Astrocyte (in vitro differentiated cells and primary cell): ENCODE results near the gene FOXL3. TPM values are rescaled to one million over a fixed set of nuclear protein-coding genes. Genes with fewer than 3 reads are reported as not detected.

ENCODE experiments used
- DNase-seq: peaks from one replicate; pipeline ENCODE4 v3.0.0-alpha.2; 2010; ENCODE audit warnings: low read depth
- FAIRE-seq: peaks from 2 replicates; lab custom pipeline; 2011; peaks lifted over from hg19 to GRCh38; lab: Jason Lieb, UNC
- H2AFZ ChIP-seq: 2 replicates; pipeline ENCODE4 v1.6.0; 2012; ENCODE audit warnings: low read depth, low read length, inconsistent platforms
- H3K27ac ChIP-seq: 2 replicates; pipeline ENCODE4 v1.5.1; 2011; ENCODE audit warnings: low read depth, low read length, inconsistent platforms
- H3K27me3 ChIP-seq: 2 replicates; pipeline ENCODE4 v1.6.0; 2011; ENCODE audit warnings: low read length, inconsistent platforms; ENCODE audit not compliant: insufficient read depth
- H3K36me3 ChIP-seq: 2 replicates; pipeline ENCODE4 v1.5.1; 2011; ENCODE audit warnings: low read length, inconsistent platforms; ENCODE audit not compliant: insufficient read depth
- H3K4me1 ChIP-seq: 2 replicates; pipeline ENCODE4 v1.5.1; 2011; ENCODE audit warnings: low read length, inconsistent platforms; ENCODE audit not compliant: insufficient read depth
- H3K4me2 ChIP-seq: 2 replicates; pipeline ENCODE4 v1.6.0; 2012; ENCODE audit warnings: low read length, inconsistent platforms
- H3K4me3 ChIP-seq: 2 replicates; pipeline ENCODE4 v1.5.1; 2011; ENCODE audit warnings: low read depth, mild to moderate bottlenecking, low read length, inconsistent platforms; ENCODE audit not compliant: insufficient read depth
- H3K79me2 ChIP-seq: 2 replicates; pipeline ENCODE4 v1.6.0; 2012; ENCODE audit warnings: mild to moderate bottlenecking, low read length, inconsistent platforms; ENCODE audit not compliant: insufficient read depth
- H3K9ac ChIP-seq: 2 replicates; pipeline ENCODE4 v1.6.0; 2012; ENCODE audit warnings: mild to moderate bottlenecking, low read length, inconsistent platforms
- H3K9me3 ChIP-seq: 2 replicates; pipeline ENCODE4 v1.5.1; 2012; ENCODE audit warnings: low read depth, mild to moderate bottlenecking, low read length, inconsistent platforms; ENCODE audit not compliant: insufficient read depth
- H4K20me1 ChIP-seq: 2 replicates; pipeline ENCODE4 v1.6.0; 2012; ENCODE audit warnings: low read length, inconsistent platforms; ENCODE audit not compliant: insufficient read depth
- H3K27ac Mint-ChIP-seq: one replicate; pipeline ENCODE4 v1.8.0; 2021; ENCODE audit warnings: mild to moderate bottlenecking, mixed read lengths; ENCODE audit not compliant: unreplicated experiment
- H3K27me3 Mint-ChIP-seq: one replicate; pipeline ENCODE4 v1.8.0; 2021; ENCODE audit warnings: low read depth, mixed read lengths; ENCODE audit not compliant: unreplicated experiment
- H3K36me3 Mint-ChIP-seq: one replicate; pipeline ENCODE4 v1.8.0; 2021; ENCODE audit warnings: low read depth, mixed read lengths; ENCODE audit not compliant: unreplicated experiment
- H3K4me1 Mint-ChIP-seq: one replicate; pipeline ENCODE4 v1.8.0; 2021; ENCODE audit warnings: low read depth, mixed read lengths; ENCODE audit not compliant: unreplicated experiment
- H3K4me3 Mint-ChIP-seq: one replicate; pipeline ENCODE4 v1.8.0; 2021; ENCODE audit warnings: mild to moderate bottlenecking, moderate library complexity, mixed read lengths; ENCODE audit not compliant: unreplicated experiment
- H3K9me3 Mint-ChIP-seq: one replicate; pipeline ENCODE4 v1.8.0; 2021; ENCODE audit warnings: mild to moderate bottlenecking, mixed read lengths; ENCODE audit not compliant: unreplicated experiment
- EZH2 ChIP-seq: IDR thresholded peaks from 2 replicates; pipeline ENCODE4 v1.6.1; 2012; ENCODE audit warnings: mild to moderate bottlenecking, low read length, inconsistent platforms; ENCODE audit not compliant: insufficient read depth
- total RNA-seq: library from RNA; stranded (reverse); gene quantifications from 2 replicates; pipeline ENCODE4 v1.2.1, GENCODE V29; 2021
- TF ChIP-seq, protein P1 (sequence below): IDR thresholded peaks from 2 replicates; pipeline ENCODE4 v1.5.1; 2011; ENCODE audit warnings: low read depth, mild to moderate bottlenecking, inconsistent platforms, low read length, moderate library complexity; ENCODE audit not compliant: insufficient read depth

The FOXL3 gene
- total RNA-seq, 1 donor from 2014 or later: not detected

DNA sequence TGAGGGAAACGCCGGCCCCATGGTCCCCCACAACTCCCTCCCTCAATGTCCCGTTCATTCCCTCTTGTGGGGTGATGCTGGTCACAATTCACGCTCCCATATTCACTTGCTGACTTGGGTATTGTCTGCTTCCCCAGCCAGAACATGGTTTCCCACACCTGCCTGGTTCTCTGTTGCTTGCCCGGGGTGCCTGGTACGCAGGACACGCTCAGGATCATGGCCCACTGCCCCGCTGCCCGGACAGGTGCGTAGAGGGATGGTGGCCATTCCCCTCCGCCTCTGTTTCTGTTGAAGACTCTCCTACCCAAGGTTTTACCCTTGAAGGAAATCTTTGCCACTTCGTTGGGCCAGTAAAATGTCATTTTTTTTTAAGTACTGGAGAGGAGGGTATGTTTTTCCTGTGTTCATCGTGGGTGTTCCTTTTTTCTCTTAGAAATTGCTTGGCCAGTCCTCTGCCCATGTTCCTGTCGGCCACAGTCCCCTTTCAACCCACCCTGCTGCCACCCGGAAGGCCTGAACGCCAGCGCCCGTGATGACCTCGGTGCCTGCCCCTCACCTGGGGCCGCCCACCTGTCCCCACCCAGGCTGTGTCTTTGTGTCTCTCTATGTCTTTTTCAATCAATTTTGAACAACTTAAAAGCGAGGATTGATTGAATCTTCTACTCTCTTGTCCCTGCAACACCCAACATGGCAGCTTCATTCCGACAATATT, 38.2 kb downstream of the FOXL3 start:
- peaks cover 7% of the 10 kb centered on the region for H3K9me3 ChIP-seq
- H3K4me1 ChIP-seq: peaks cover 6% of the 10 kb centered on the region
- Mint-ChIP-seq H3K27ac (no peak overlapping the region), H3K36me3 (peaks cover 3% of the 10 kb centered on the region), H3K9me3 (no peaks in the 10 kb centered on the region), H3K4me1 (no peaks in the 10 kb centered on the region), H3K27me3 (peaks cover 52% of the 10 kb centered on the region), H3K4me3 (no peak overlapping the region)
- FAIRE-seq: no peak
- no peak for TF ChIP-seq EZH2
- TF ChIP-seq, protein P1, sequence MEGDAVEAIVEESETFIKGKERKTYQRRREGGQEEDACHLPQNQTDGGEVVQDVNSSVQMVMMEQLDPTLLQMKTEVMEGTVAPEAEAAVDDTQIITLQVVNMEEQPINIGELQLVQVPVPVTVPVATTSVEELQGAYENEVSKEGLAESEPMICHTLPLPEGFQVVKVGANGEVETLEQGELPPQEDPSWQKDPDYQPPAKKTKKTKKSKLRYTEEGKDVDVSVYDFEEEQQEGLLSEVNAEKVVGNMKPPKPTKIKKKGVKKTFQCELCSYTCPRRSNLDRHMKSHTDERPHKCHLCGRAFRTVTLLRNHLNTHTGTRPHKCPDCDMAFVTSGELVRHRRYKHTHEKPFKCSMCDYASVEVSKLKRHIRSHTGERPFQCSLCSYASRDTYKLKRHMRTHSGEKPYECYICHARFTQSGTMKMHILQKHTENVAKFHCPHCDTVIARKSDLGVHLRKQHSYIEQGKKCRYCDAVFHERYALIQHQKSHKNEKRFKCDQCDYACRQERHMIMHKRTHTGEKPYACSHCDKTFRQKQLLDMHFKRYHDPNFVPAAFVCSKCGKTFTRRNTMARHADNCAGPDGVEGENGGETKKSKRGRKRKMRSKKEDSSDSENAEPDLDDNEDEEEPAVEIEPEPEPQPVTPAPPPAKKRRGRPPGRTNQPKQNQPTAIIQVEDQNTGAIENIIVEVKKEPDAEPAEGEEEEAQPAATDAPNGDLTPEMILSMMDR: no peak
- H3K79me2 ChIP-seq: no peaks in the 10 kb centered on the region
- H3K4me3 ChIP-seq: no peak overlapping the region
- H3K36me3 ChIP-seq: no peaks in the 10 kb centered on the region
- no peak overlapping the region for H2AFZ ChIP-seq
- no peak overlapping the region for H3K27ac ChIP-seq
- no peak overlapping the region for H3K4me2 ChIP-seq
- no peak overlapping the region for H3K9ac ChIP-seq
- DNase-seq: no peak
- no peaks in the 10 kb centered on the region for H4K20me1 ChIP-seq
- peaks cover 18% of the 10 kb centered on the region for H3K27me3 ChIP-seq

DNA sequence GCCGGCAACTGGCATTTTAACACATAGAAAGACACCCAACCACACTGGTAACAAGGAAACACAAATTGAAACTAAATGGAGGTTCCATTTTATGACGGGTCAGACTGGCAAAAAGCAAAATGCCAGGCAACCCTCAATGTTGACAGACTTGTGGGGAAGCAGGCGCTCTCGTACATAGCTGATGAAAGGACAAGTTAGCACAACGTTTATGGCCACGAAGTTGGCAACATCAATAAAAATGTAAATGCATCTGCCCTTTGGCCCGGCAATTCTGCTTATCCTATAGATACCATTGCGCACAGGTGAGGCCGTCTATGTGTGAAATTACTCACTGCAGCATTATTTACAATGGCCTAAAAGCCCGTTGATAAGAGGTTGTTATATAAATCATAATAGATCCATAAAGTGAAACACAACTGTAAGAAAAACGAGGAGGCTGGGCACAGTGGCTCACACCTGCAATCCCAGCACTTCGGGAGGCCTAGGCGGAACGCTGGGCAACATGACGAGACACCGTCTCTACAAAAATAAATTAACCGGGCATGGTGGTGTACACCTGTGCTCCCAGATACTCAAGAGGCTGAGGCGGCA, 39.8 kb downstream of the FOXL3 start:
- Histone ChIP-seq H3K4me3 (no peak overlapping the region), H3K9ac (no peak overlapping the region), H3K27me3 (peaks cover 12% of the 10 kb centered on the region), H3K4me1 (peaks cover 8% of the 10 kb centered on the region), H3K36me3 (no peaks in the 10 kb centered on the region), H3K79me2 (no peaks in the 10 kb centered on the region), H4K20me1 (no peaks in the 10 kb centered on the region), H3K27ac (no peak overlapping the region), H3K9me3 (peaks cover 14% of the 10 kb centered on the region), H3K4me2 (no peak overlapping the region), H2AFZ (no peak overlapping the region)
- Mint-ChIP-seq H3K36me3 (peaks cover 3% of the 10 kb centered on the region), H3K27me3 (peaks cover 42% of the 10 kb centered on the region), H3K27ac (no peak overlapping the region), H3K4me3 (no peak overlapping the region), H3K9me3 (no peaks in the 10 kb centered on the region), H3K4me1 (no peaks in the 10 kb centered on the region)
- no peak for TF ChIP-seq EZH2
- TF ChIP-seq, protein P1: no peak
- FAIRE-seq (no peak), DNase-seq (no peak)
